Endodermal cell (in vitro differentiated cells): ENCODE data around the gene AIM2. TPM values are rescaled to one million over a fixed set of nuclear protein-coding genes. Genes with fewer than 3 reads are reported as not detected.

ENCODE experiments used
- DNase-seq: peaks from one replicate; pipeline ENCODE4 v3.0.0-alpha.2; 2017
- H3K27ac ChIP-seq: 2 replicates; pipeline ENCODE4 v1.5.1; 2013; ENCODE audit warnings: mild to moderate bottlenecking, low read depth, low read length, moderate library complexity
- H3K27me3 ChIP-seq: 2 replicates; pipeline ENCODE4 v1.6.1; 2013; ENCODE audit warnings: mild to moderate bottlenecking, low read length, moderate library complexity; ENCODE audit not compliant: insufficient read depth, control insufficient read depth, poor library complexity, severe bottlenecking
- H3K36me3 ChIP-seq: 2 replicates; pipeline ENCODE4 v1.7.0; 2013; ENCODE audit warnings: mild to moderate bottlenecking, low read length, moderate library complexity; ENCODE audit not compliant: control insufficient read depth, insufficient read depth
- H3K4me1 ChIP-seq: one replicate; pipeline ENCODE4 v1.7.0; 2013; ENCODE audit warnings: low read length; ENCODE audit not compliant: control insufficient read depth, insufficient read depth
- H3K4me3 ChIP-seq: 2 replicates; pipeline ENCODE4 v1.5.1; 2013; ENCODE audit warnings: mild to moderate bottlenecking, low read length, moderate library complexity
- H3K9ac ChIP-seq: 2 replicates; pipeline ENCODE4 v1.6.1; 2013; ENCODE audit warnings: mild to moderate bottlenecking, low read length, moderate library complexity; ENCODE audit not compliant: poor library complexity, severe bottlenecking; ENCODE audit errors: extremely low read depth
- H3K9me3 ChIP-seq: 2 replicates; pipeline ENCODE4 v1.6.1; 2013; ENCODE audit warnings: mild to moderate bottlenecking, low read length, moderate library complexity; ENCODE audit not compliant: control insufficient read depth
- H3K27ac Mint-ChIP-seq: 2 replicates; pipeline ENCODE4 v1.8.0; 2020; ENCODE audit warnings: mixed read lengths
- H3K27me3 Mint-ChIP-seq: 2 replicates; pipeline ENCODE4 v1.8.0; 2021; ENCODE audit warnings: mild to moderate bottlenecking, mixed read lengths; ENCODE audit not compliant: insufficient read depth
- H3K36me3 Mint-ChIP-seq: 2 replicates; pipeline ENCODE4 v1.8.0; 2020; ENCODE audit warnings: low read depth, mixed read lengths
- H3K4me1 Mint-ChIP-seq: 2 replicates; pipeline ENCODE4 v1.8.0; 2020; ENCODE audit warnings: mixed read lengths
- H3K4me3 Mint-ChIP-seq: 2 replicates; pipeline ENCODE4 v1.8.0; 2020; ENCODE audit warnings: mild to moderate bottlenecking, moderate library complexity, mixed read lengths
- H3K9me3 Mint-ChIP-seq: 2 replicates; pipeline ENCODE4 v1.8.0; 2020; ENCODE audit warnings: mild to moderate bottlenecking, mixed read lengths
- CTCF ChIP-seq: fragments of 200-600 bp; sonication (generic); conservative IDR thresholded peaks from 2 replicates; pipeline ENCODE4 v1.5.0; 2021; ENCODE audit warnings: antibody characterized with exemption, mild to moderate bottlenecking
- WGBS, 2 experiments: methylation state at CpG; one replicate each; pipeline versions ENCODE4 v1.1.5 to v1.1.7; 2013; ENCODE audit warnings: missing lambda C conversion rate in 2 of 2, mixed read lengths in 1 of 2; ENCODE audit not compliant: insufficient coverage in 1 of 2, insufficient read length in 1 of 2; 5-methylcytosine and 5-hydroxymethylcytosine counted together
- total RNA-seq, 2 donors: library from RNA; stranded (reverse); fragmentation: NEBNext Ultra II Directional in 1 of 2; extraction: Animal tissue kit (Norgen Biotek cat#: 25700) in 1 of 2; gene quantifications; 2 replicates in 1 of 2; 3 replicates in 1 of 2; pipeline ENCODE4 v1.2.1, GENCODE V29; 2021

The AIM2 gene
- total RNA-seq, 2 donors from 2014 or later, result 2.0 to 4.2 TPM

- peaks cover 16% of the 10 kb centered on the region for H3K4me1 Mint-ChIP-seq
- Histone ChIP-seq H3K9ac (no peak overlapping the region), H3K4me1 (no peaks in the 10 kb centered on the region), H3K4me3 (no peak overlapping the region), H3K27ac (no peak overlapping the region), H3K9me3 (no peaks in the 10 kb centered on the region), H3K27me3 (no peaks in the 10 kb centered on the region), H3K36me3 (no peaks in the 10 kb centered on the region)
- peak; percentile 68 for TF ChIP-seq CTCF
- H3K4me3 Mint-ChIP-seq, result no peak overlapping the region
- DNase-seq, result peak; percentile 63
- no peaks in the 10 kb centered on the region for H3K27me3 Mint-ChIP-seq
- no peak overlapping the region for H3K27ac Mint-ChIP-seq
- 92 to 100% methylated on average over 4 to 7 of the region's 7 CpGs for WGBS, 2 experiments
- H3K9me3 Mint-ChIP-seq, result no peaks in the 10 kb centered on the region
- peaks cover 4% of the 10 kb centered on the region for H3K36me3 Mint-ChIP-seq
Observed at GRCh38 chr1:159056069-159056698, 20.4 kb downstream of the AIM2 start.

- Histone ChIP-seq H3K27me3 (no peaks in the 10 kb centered on the region), H3K9ac (no peak overlapping the region), H3K4me1 (no peaks in the 10 kb centered on the region), H3K9me3 (no peaks in the 10 kb centered on the region), H3K27ac (no peak overlapping the region), H3K36me3 (no peaks in the 10 kb centered on the region), H3K4me3 (no peak overlapping the region)
- Mint-ChIP-seq H3K9me3 (no peaks in the 10 kb centered on the region), H3K27me3 (no peaks in the 10 kb centered on the region), H3K4me1 (peaks cover 16% of the 10 kb centered on the region), H3K4me3 (no peak overlapping the region), H3K36me3 (peaks cover 4% of the 10 kb centered on the region), H3K27ac (no peak overlapping the region)
- TF ChIP-seq CTCF, result no peak
- DNase-seq, result no peak
- WGBS, 2 experiments, result 94 to 96% methylated on average over 4 to 5 of the region's 5 CpGs
Observed at GRCh38 chr1:159055181-159055641, 21.4 kb downstream of the AIM2 start.

GRCh38 chr1:159054427-159054826, 22.1 kb downstream of the AIM2 start:
- no peak overlapping the region for H3K4me3 ChIP-seq
- peak overlapping the region; percentile 37 for H3K27ac ChIP-seq
- no peaks in the 10 kb centered on the region for H3K4me1 ChIP-seq
- 83 to 89% methylated on average over 1 to 2 of the region's 2 CpGs for WGBS, 2 experiments
- H3K27me3 Mint-ChIP-seq, result no peaks in the 10 kb centered on the region
- H3K36me3 ChIP-seq, result no peaks in the 10 kb centered on the region
- H3K9ac ChIP-seq, result no peak overlapping the region
- H3K36me3 Mint-ChIP-seq, result peaks cover 4% of the 10 kb centered on the region
- DNase-seq, result no peak
- H3K9me3 ChIP-seq, result no peaks in the 10 kb centered on the region
- H3K27ac Mint-ChIP-seq, result no peak overlapping the region
- H3K27me3 ChIP-seq, result no peaks in the 10 kb centered on the region
- H3K4me3 Mint-ChIP-seq, result no peak overlapping the region
- TF ChIP-seq CTCF, result no peak
- H3K9me3 Mint-ChIP-seq, result no peaks in the 10 kb centered on the region
- H3K4me1 Mint-ChIP-seq, result peaks cover 16% of the 10 kb centered on the region
